Lung (tissue), 12 donors: ENCODE data around the gene CNTNAP5. TPM values are rescaled to one million over a fixed set of nuclear protein-coding genes. Genes with fewer than 3 reads are reported as not detected.

Experiments used
- ATAC-seq: fragments of 200-7000 bp; cut with Tn5 transposase; one replicate; pipeline ENCODE4 v1.9.1; 2020; ENCODE audit warnings: moderate number of reproducible peaks; ENCODE audit not compliant: insufficient read depth, low FRiP score
- DNase-seq, 3 donors: peaks; one replicate each; pipeline ENCODE4 v3.0.0-alpha.2; 2013 to 2017
- H3K27ac ChIP-seq, 2 donors: one replicate each; pipeline ENCODE4 v1.5.1; 2013; ENCODE audit warnings: mild to moderate bottlenecking in 2 of 2, moderate library complexity in 2 of 2, control low read depth in 1 of 2, inconsistent platforms in 1 of 2, low read depth in 1 of 2, low read length in 1 of 2
- H3K27me3 ChIP-seq, 3 donors: one replicate each; pipeline ENCODE4 v1.5.1; 2013; ENCODE audit warnings: low read length in 2 of 3; ENCODE audit not compliant: control insufficient read depth in 3 of 3, insufficient read depth in 3 of 3
- H3K36me3 ChIP-seq, 4 donors: one replicate each; pipeline ENCODE4 v1.5.1; 2013; ENCODE audit warnings: low read length in 4 of 4, mild to moderate bottlenecking in 1 of 4, moderate library complexity in 1 of 4; ENCODE audit not compliant: control insufficient read depth in 4 of 4, insufficient read depth in 4 of 4
- H3K4me1 ChIP-seq, 5 donors: one replicate each; pipeline ENCODE4 v1.5.1; 2013; ENCODE audit warnings: low read length in 5 of 5, mild to moderate bottlenecking in 2 of 5, moderate library complexity in 1 of 5; ENCODE audit not compliant: control insufficient read depth in 5 of 5, insufficient read depth in 5 of 5
- H3K4me3 ChIP-seq: one replicate; pipeline ENCODE4 v1.5.1; 2013; ENCODE audit warnings: mild to moderate bottlenecking, control low read depth, moderate library complexity
- H3K9ac ChIP-seq, 2 donors: one replicate each; pipeline ENCODE4 v1.5.1; 2013; ENCODE audit warnings: low read length in 2 of 2, control low read depth in 1 of 2; ENCODE audit not compliant: insufficient read depth in 1 of 2
- H3K9me3 ChIP-seq, 4 donors: one replicate each; pipeline ENCODE4 v1.5.1; 2013; ENCODE audit warnings: low read length in 3 of 4, mild to moderate bottlenecking in 1 of 4, moderate library complexity in 1 of 4; ENCODE audit not compliant: control insufficient read depth in 4 of 4, insufficient read depth in 3 of 4
- WGBS, 2 donors: extraction: QIAGEN DNeasy Blood & Tissue Kit; methylation state at CpG; one replicate each; pipeline ENCODE4 v1.1.7; 2013; 5-methylcytosine and 5-hydroxymethylcytosine counted together
- polyA plus RNA-seq, 2 donors: library from polyadenylated mRNA; stranded (reverse); fragments of 200-250 nt; gene quantifications; one replicate each; pipeline ENCODE4 v1.2.1, GENCODE V29; 2013
- total RNA-seq, 2 donors: library from RNA; depleted of rRNA in 1 of 2; stranded (reverse); fragments of >200 nt in 1 of 2; gene quantifications; one replicate each; pipeline ENCODE4 v1.2.1, GENCODE V29; 2014 to 2021
- TF ChIP-seq, protein P1 (sequence below): IDR thresholded peaks from 2 replicates; pipeline ENCODE4 v1.5.1; 2012; ENCODE audit warnings: mild to moderate bottlenecking; ENCODE audit errors: control extremely low read depth, extremely low read depth
- donor health status: control.
- donor health status: control.
- donor health status: Bipolar disorder and iron deficiency.
- donor health status: healthy.
- donor health status: DM: yes; HTN: yes; CAD: no.

Gene CNTNAP5
- total and polyA plus RNA-seq, 4 donors = 0.03 to 0.06 TPM; not detected in 2

DNA sequence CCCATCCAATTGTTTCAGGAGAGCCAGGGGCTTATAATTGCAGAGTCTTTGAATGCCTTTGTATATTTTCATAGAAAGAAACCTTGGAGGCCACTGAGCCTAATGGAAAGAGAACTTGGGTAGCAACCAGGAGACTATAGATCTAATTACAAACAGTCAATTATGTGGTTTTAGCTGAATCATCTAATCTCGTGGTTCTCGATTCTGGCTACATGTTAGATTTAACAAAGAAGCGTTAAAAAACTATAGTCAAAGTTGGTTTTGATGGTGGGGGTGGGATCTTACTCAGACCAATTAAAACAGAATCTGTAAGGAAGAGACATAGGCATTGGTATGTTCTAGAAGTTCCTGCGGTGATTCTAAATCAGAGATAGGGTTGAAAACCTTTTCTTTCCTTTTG lies 344.1 kb downstream of the CNTNAP5 start:
- Histone ChIP-seq H3K36me3 (no peaks in the 10 kb centered on the region), H3K27me3 (no peaks in the 10 kb centered on the region), H3K27ac (no peak overlapping the region), H3K9me3 (no peaks in the 10 kb centered on the region), H3K4me3 (no peak overlapping the region), H3K4me1 (no peaks in the 10 kb centered on the region), H3K9ac (no peak overlapping the region)
- no peak for DNase-seq
- TF ChIP-seq, protein P1, sequence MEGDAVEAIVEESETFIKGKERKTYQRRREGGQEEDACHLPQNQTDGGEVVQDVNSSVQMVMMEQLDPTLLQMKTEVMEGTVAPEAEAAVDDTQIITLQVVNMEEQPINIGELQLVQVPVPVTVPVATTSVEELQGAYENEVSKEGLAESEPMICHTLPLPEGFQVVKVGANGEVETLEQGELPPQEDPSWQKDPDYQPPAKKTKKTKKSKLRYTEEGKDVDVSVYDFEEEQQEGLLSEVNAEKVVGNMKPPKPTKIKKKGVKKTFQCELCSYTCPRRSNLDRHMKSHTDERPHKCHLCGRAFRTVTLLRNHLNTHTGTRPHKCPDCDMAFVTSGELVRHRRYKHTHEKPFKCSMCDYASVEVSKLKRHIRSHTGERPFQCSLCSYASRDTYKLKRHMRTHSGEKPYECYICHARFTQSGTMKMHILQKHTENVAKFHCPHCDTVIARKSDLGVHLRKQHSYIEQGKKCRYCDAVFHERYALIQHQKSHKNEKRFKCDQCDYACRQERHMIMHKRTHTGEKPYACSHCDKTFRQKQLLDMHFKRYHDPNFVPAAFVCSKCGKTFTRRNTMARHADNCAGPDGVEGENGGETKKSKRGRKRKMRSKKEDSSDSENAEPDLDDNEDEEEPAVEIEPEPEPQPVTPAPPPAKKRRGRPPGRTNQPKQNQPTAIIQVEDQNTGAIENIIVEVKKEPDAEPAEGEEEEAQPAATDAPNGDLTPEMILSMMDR = no peak
- WGBS, 2 donors = 86 to 89% methylated on average over 4 of the region's 4 CpGs
- no peak for ATAC-seq

DNA sequence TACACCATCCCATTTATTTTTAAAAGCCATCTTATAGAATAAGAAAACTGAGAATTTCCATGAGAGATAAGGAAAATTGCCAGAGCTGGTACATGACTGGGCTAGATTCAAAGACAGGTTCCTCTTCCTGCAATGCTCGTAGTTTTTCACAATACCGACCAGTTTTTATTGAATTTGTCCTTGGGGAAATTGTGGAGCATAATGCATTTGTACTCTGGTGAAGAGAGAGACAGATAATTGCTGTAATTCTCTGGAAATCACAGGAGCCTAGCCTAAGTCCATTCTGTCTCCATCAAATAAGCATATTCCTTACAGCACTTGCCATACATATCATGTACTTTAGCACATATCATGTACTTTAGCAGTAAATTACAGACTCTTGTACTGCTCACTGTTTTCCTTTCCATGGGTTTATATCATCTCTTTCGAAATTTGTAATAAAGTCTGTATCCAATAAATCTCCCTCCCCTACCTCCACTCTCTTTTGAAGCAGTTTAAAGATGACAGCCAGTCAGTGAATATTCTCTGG lies 355.2 kb downstream of the CNTNAP5 start:
- TF ChIP-seq, protein P1 = no peak
- DNase-seq = no peak
- no peaks in the 10 kb centered on the region for H3K4me1 ChIP-seq
- no peak for ATAC-seq
- no peaks in the 10 kb centered on the region for H3K27me3 ChIP-seq
- 73 to 86% methylated on average over 3 of the region's 3 CpGs for WGBS, 2 donors
- no peak overlapping the region for H3K27ac ChIP-seq
- no peaks in the 10 kb centered on the region for H3K36me3 ChIP-seq
- peaks cover 0 to 3% (median 0%) of the 10 kb centered on the region in 4 donors for H3K9me3 ChIP-seq
- H3K9ac ChIP-seq = no peak overlapping the region
- H3K4me3 ChIP-seq = no peak overlapping the region

DNA sequence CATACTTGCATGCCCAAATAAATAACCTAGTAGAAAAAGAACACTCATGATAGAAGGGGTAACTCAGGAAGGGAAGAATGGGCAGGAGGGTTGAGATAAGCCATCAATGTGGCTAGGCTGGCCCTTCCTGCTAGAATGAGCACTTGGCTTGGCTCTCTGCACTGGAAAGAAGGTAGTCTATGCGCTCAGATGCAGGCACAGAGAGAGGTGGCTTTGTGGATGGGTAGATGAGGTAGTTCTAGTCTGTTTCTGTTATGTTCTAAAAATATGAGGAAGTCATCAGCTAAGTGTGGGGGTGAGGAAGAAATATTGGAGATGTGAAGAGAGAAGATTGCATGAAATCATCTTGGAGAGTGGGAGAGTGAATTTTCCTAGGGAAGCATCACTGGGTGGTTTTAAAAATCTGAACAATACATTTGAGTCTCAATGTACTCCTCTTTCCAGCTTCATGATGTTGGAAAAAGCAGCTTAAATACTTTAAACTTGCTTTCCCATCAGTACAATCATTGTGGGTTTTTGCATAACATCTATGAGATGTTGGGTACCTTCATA lies 357.1 kb downstream of the CNTNAP5 start:
- no peak overlapping the region for H3K27ac ChIP-seq
- H3K4me1 ChIP-seq = no peaks in the 10 kb centered on the region
- no peak overlapping the region for H3K4me3 ChIP-seq
- TF ChIP-seq, protein P1 = no peak
- H3K36me3 ChIP-seq = no peaks in the 10 kb centered on the region
- DNase-seq (no peak), ATAC-seq (no peak)
- H3K9ac ChIP-seq = no peak overlapping the region
- 75 to 87% methylated on average over 1 of the region's 1 CpG for WGBS, 2 donors
- no peaks in the 10 kb centered on the region for H3K27me3 ChIP-seq
- peaks cover 0 to 3% (median 0%) of the 10 kb centered on the region in 4 donors for H3K9me3 ChIP-seq

DNA sequence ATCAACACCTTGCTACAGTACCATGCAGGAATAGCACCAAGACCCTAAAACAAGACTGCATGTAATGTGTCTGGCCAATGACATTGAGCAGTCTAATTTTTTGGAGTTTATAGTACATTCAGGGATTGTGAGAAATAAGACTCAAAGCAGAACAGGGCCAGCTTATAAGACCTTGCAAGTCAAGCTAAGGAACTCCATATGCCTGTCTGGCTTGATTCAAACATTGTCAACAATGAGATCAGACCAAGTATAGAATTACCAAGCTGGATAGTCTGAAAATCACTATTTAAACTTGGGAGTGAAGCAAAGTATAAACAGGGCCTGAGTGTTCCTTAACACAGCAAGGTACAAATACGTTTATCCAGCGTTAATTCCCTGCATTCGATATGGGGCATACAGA lies 370.9 kb downstream of the CNTNAP5 start:
- 60 to 70% methylated on average over 3 of the region's 3 CpGs for WGBS, 2 donors

More for the DNA sequence above, 370.9 kb downstream of the CNTNAP5 start:
- H3K27ac ChIP-seq = no peak overlapping the region
- ATAC-seq = no peak
- H3K9me3 ChIP-seq = no peaks in the 10 kb centered on the region
- H3K9ac ChIP-seq = no peak overlapping the region
- no peaks in the 10 kb centered on the region for H3K36me3 ChIP-seq
- H3K27me3 ChIP-seq = no peaks in the 10 kb centered on the region
- TF ChIP-seq, protein P1 = no peak
- no peaks in the 10 kb centered on the region for H3K4me1 ChIP-seq
- no peak overlapping the region for H3K4me3 ChIP-seq
- peak in 1 of 3 donors; percentile 7 for DNase-seq
